Stimulated activated CD4-positive, alpha-beta T cell treated with anti-CD3 and anti-CD28 coated beads, Interleukin-12 subunit alpha, Interleukin-12 subunit beta, amount 100 ng/mL, for 24 hours (primary cell): ENCODE results near the gene TELO2.

Experiments used
- DNase-seq, 2 experiments: peaks; one replicate each; pipeline ENCODE4 v3.0.0-alpha.2; 2020; ENCODE audit warnings: low read depth in 2 of 2

TELO2 gene

DNA sequence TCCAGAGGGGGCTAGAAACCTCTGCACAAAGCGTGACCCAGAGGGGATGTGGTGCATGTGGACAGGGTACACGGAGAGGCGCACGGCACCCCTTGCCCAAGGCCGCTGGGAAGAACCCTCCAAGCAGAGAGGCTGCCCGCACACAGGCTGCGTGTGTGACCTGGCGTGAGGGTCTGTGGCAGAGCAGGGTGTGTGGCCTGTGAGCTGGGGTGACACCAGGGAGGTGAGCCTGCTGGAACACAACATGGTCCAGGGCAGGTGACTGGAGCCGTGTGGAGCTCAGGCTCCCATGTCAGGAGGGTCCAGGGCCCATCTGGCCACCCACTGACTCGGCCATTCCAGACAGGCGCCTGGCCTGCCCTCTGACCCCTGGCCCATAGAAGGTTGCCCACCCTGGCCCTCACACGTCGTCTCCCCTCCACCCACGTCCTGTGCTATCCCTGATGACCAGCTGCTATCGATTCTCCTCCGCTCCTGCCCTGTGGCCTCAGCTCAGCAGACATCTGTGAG, 25.5 kb downstream of the TELO2 start:
- no peak for DNase-seq

GRCh38 chr16:1519831-1520230, 26.7 kb downstream of the TELO2 start:
- DNase-seq: no peak

DNA sequence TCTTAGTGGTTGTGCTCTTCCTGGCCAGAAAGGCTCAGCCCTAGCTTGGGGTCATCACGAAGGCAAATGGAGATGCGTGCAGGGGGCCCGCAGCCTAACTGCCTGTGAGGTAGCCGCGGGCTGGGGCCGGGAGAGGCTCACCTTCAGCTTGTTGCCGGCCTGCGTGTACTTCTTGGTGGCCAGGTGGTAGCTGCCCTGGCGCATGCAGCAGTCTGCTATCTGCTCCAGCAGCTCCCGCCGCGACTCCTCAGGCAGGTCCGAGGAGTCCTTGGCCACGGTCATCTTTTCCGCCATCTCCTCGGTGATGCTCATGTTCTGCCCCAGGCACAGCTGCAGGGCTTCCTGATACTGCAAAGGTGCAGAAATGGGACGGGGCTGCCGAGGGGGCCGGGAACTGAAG, 27.3 kb downstream of the TELO2 start:
- no peak for DNase-seq

GRCh38 chr16:1523581-1524245, 30.6 kb downstream of the TELO2 start:
- no peak for DNase-seq

- no peak for DNase-seq
Measured at GRCh38 chr16:1524366-1524765, 31.2 kb downstream of the TELO2 start.

DNA sequence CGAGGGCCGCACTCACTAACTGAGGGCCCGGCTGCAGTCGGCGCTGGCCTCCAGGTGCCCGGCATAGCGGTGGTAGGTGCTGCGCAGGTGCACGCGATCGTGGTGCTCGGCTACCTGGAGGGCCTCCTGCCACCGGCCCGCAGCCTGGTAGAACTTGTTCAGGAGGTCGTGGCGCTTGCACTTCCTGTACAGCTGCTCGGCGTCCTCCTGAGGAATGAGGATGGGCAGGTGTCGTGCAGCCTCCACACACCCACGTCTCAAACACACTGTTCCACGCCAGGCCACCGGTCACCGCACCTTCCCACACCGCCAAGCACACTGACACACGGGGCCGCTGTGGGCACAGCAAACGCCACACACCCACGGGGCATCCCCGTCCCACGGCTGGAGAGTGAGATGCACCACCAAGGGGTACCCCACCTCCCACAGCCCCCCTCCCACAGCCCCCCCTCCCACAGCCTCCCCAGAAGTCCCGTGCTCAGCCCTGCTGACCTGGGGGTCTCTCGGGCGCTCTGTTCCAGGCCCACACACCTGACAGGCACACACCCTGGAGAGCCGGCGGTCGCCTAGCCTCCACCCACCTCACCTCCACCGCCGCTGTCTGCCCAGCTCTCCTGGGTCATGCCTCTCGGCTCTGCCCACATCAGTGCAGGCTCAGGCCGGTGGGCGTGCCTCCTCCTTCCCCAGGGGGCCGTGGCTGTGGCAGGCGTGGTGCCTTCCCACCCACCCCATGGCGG, 32.9 kb downstream of the TELO2 start:
- DNase-seq: no peak

GRCh38 chr16:1526608-1527555, 33.7 kb downstream of the TELO2 start:
- DNase-seq: no peak

DNA sequence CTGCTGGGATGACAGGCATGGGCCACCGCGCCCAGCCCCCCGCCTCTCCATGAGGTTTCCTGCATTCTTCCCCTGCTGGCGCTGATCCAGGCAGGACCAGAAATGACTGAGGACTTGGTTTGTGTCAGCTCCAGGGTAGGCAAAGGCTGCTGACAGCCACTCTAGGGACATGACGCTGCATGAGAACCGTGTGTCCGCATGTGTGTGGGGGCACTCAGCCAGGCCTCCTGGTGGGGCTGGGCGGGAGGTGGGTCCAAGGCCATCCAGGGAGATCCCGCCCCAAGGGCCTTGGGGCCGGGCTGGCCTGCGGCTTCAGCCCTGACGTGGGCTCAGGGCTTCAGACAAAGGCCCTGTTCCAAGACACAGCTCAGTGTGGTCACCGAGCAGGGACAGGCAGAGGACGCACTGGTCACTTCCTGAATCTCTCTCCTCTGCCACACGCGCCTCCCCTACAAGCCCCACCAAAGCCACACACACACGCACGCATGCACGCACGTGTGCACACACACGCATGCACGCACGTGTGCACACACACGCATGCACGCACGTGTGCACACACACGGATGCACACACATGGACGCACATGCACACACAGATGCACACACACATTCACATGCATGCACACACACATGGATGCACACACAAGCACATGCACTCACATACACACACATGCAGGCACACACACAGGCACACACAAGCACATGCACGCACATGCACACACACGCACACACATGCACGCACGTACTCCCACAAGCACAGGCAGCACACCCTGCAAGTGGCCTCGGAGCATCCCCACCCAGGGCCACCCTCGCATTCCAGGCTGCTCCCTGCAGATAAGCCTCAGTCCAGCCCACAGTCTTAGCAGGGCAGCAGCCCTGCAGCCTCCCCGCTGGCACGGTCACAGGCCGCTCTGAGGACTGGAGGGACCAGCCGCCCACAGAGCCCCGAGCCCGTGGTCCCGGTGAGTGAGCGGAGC, 35.0 kb downstream of the TELO2 start:
- no peak for DNase-seq

GRCh38 chr16:1528921-1529537, 35.9 kb downstream of the TELO2 start:
- DNase-seq: no peak

DNA sequence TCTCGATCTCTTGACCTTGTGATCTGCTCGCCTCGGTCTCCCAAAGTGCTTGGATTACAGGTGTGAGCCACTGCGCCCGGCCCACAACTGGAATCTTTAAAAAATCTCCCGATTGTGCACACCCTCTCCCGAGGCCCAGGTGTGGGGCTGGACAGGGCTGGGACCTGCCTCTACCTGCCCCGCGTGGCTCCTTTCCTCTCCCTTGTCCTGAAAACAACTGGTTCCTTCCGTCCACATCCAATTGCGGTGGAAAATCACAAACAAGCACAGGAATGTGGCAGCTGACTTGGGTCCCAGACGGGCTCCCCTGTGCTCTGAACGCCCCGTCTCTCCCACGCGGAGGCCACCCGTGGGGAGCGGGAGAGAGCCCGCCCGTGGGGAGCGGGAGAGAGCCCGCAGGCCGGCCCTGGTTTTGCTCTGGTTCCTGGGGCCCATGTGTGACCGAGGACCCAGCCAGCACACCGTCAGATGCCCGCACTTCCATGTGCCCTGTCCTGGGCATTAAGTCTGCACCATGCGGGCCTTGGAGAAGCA, 37.3 kb downstream of the TELO2 start:
- no peak for DNase-seq

GRCh38 chr16:1530883-1531637, 37.9 kb downstream of the TELO2 start:
- no peak for DNase-seq

DNA sequence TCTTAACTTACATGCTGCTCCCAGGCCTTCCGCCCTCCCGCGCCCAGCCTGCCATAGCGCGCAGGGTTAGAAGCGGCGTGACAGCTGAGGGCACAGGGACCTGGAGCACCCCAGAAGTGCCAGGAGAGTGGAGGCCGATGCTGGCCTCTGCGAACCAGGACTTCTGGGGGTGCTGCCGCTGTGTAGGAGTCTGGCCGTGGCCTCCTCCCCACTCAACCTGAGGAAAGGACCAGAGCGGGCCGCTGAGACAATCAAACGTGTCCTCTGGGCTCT, 38.4 kb downstream of the TELO2 start:
- no peak for DNase-seq

DNA sequence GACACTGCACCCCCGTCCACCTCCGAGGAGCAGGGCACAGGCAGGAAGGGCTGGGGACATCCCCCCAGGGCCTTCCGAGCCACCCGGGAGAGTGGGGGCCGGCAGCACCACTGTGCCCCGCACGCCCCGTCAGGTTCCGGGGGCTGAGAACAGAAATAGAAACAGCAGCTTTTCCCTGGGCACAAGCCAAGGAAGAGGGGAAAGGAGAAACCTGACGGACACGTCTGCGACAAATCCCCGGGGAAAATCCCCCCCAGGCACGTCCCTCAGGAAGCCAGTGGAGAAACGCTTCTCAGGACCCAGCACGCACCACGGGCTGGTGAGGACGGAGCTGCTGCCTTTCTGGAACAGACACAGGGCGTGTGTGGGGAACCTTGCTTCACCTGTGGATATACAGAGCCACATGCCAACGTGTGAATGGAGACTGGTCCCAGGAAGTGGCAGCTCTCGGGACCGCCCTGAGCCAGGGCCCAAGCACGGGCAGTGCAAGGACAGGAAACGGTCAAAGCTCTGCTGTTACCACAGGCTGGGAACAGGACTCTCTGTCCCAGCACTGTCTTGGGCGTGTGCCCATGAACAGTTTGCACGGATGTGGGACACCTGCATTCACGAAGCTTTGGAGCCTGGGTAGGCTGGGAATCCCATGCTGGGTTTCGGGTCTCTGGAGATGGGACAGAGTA, 39.1 kb downstream of the TELO2 start:
- DNase-seq: no peak

- DNase-seq: no peak
Measured at GRCh38 chr16:1532771-1533170, 39.6 kb downstream of the TELO2 start.

DNA sequence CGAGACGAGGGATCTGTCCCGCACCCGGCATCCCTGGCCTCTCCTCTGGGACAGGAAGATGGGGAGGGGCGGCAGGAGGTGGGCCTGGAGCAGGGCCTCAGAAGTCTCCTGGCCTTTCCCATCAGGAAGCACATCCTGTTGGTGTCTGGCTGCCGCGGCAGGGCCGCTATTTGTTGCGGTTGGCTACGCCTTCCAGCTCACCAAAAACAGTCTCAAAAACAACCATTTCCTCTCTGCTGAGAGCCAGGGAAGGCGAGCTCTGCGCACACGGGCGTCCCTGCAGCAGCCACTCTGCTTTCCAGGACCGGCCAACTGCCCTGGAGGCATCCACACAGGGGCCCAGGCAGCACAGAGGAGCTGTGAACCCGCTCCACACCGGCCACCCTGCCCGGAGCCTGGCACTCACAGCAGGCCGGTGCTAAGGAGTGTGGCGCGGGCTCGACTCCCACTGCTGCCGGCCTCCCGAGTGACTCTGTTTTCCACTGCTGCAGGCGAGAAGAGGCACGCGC, 40.3 kb downstream of the TELO2 start, which contains the start of gene TMEM204:
Gene TMEM204, plus strand, starts transcription at position 224 of the 509 bp plus-strand sequence. CDS start 610 bp downstream, outside the sequence.
- DNase-seq: peak in 1 of 2 experiments; percentile 23

DNA sequence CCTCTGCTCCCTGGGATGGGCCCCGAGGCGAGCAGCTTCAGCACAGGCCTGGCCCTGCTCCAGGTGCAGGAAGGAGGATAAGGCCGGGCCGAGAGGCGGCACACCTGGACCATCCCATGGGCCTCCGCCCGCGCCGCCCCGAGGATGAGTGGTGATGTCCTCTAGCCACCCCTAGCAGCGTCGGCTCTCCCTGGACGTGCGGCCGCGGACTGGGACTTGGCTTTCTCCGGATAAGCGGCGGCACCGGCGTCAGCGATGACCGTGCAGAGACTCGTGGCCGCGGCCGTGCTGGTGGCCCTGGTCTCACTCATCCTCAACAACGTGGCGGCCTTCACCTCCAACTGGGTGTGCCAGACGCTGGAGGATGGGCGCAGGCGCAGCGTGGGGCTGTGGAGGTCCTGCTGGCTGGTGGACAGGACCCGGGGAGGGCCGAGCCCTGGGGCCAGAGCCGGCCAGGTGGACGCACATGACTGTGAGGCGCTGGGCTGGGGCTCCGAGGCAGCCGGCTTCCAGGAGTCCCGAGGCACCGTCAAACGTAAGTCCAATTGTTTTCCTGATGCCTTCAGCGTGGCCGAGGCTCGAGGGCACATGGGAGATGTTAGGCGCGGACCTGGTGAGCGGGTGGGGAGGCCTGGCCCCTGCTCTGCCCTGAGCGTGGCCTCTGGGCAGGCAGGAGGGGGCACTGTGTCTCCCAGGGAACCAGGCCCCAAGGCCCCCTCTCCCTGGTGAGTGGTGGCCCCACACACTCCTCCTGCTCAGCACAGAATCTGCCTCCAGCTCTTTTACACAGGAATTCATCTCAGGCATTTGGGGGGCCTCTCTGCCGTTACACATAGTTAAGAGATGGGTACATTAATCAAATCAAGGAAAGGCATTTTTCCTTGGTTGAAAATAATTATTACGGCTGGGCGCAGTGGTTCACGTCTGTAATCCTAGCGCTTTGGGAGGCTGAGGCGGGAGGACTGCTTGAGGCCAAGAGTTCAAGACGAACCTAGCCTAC, 41.2 kb downstream of the TELO2 start:
- no peak for DNase-seq
